GM23248 (cell line): ENCODE results near the gene JMJD6.
"Not testable (repeated sequence)": the region's sequence is repeated elsewhere in the genome, so short reads cannot be mapped to it uniquely, and the experiment has no call there.

Experiments used
- EZH2 ChIP-seq: fragments of 200-600 bp; sonication (generic); IDR thresholded peaks from 2 replicates; pipeline ENCODE4 v1.6.1; 2018; ENCODE audit warnings: antibody characterized with exemption, mild to moderate bottlenecking; ENCODE audit not compliant: insufficient read depth, poor library complexity, severe bottlenecking
- EZH2phosphoT487 ChIP-seq: fragments of 200-600 bp; sonication (generic); IDR thresholded peaks from 2 replicates; pipeline ENCODE4 v1.6.1; 2018; ENCODE audit warnings: antibody characterized with exemption, moderate library complexity, mild to moderate bottlenecking, low read depth; ENCODE audit not compliant: insufficient read depth

DNA sequence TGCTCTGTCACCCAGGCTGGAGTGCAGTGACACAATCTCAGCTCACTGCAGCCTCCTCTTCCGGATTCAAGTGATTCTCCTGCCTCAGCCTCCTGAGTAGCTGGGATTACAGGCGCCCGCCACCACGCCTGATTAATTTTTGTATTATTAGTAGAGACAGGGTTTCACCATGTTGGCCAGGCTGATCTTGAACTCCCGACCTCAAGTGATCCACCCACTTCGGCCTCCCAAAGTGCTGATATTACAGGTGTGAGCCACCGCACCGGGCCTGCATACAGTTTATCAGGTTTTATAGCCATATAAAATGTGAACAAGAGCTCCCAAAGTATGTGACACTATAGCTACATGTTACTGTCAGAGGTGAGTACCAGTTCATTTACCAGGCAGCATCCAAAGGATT, 3.4 kb downstream of the JMJD6 start:
- TF ChIP-seq EZH2phosphoT487, EZH2: not testable (repeated sequence)
